Neural crest cell (in vitro differentiated cells): ENCODE results near the gene NFIA. TPM values are rescaled to one million over a fixed set of nuclear protein-coding genes. Genes with fewer than 3 reads are reported as not detected.

ENCODE experiments used
- DNase-seq: peaks from one replicate; pipeline ENCODE4 v3.0.0; 2021; ENCODE audit warnings: low read depth, mixed read lengths, low spot score
- H3K27ac Mint-ChIP-seq: one replicate; pipeline ENCODE4 v1.8.0; 2021; ENCODE audit warnings: mild to moderate bottlenecking, mixed read lengths; ENCODE audit not compliant: unreplicated experiment
- H3K27me3 Mint-ChIP-seq: 2 replicates; pipeline ENCODE4 v1.8.0; 2021; ENCODE audit warnings: low read depth, mild to moderate bottlenecking, mixed read lengths
- H3K36me3 Mint-ChIP-seq: 2 replicates; pipeline ENCODE4 v1.8.0; 2021; ENCODE audit warnings: low read depth, mild to moderate bottlenecking, mixed read lengths
- H3K4me1 Mint-ChIP-seq: 2 replicates; pipeline ENCODE4 v1.8.0; 2021; ENCODE audit warnings: mixed read lengths
- H3K4me3 Mint-ChIP-seq: one replicate; pipeline ENCODE4 v1.8.0; 2021; ENCODE audit warnings: mild to moderate bottlenecking, mixed read lengths
- H3K9me3 Mint-ChIP-seq: 2 replicates; pipeline ENCODE4 v1.8.0; 2021; ENCODE audit warnings: mixed read lengths
- CTCF ChIP-seq: fragments of 200-600 bp; sonication (generic); conservative IDR thresholded peaks from 2 replicates; pipeline ENCODE4 v1.5.0; 2021; ENCODE audit warnings: antibody characterized with exemption, mild to moderate bottlenecking
- total RNA-seq: library from RNA; stranded (reverse); gene quantifications from 2 replicates; pipeline ENCODE4 v1.2.1, GENCODE V29; 2021

The NFIA gene
- total RNA-seq, 1 donor from 2014 or later, result 3.4 TPM

GRCh38 chr1:61457526-61458040, 375.2 kb downstream of the NFIA start:
- no peak overlapping the region for H3K27ac Mint-ChIP-seq
- H3K27me3 Mint-ChIP-seq, result peaks cover 31% of the 10 kb centered on the region
- H3K4me3 Mint-ChIP-seq, result no peak overlapping the region
- H3K36me3 Mint-ChIP-seq, result no peaks in the 10 kb centered on the region
- H3K9me3 Mint-ChIP-seq, result no peaks in the 10 kb centered on the region
- no peak for TF ChIP-seq CTCF
- DNase-seq, result no peak
- H3K4me1 Mint-ChIP-seq, result peaks cover 26% of the 10 kb centered on the region

- Mint-ChIP-seq H3K4me3 (no peak overlapping the region), H3K36me3 (no peaks in the 10 kb centered on the region), H3K9me3 (no peaks in the 10 kb centered on the region), H3K27ac (no peak overlapping the region), H3K27me3 (peaks cover 20% of the 10 kb centered on the region), H3K4me1 (peaks cover 12% of the 10 kb centered on the region)
- no peak for DNase-seq
- no peak for TF ChIP-seq CTCF
Observed at GRCh38 chr1:61459345-61459744, 377.0 kb downstream of the NFIA start.

GRCh38 chr1:61460191-61460590, 377.8 kb downstream of the NFIA start:
- Mint-ChIP-seq H3K4me1 (peaks cover 12% of the 10 kb centered on the region), H3K27me3 (peaks cover 12% of the 10 kb centered on the region), H3K4me3 (no peak overlapping the region), H3K9me3 (no peaks in the 10 kb centered on the region), H3K36me3 (no peaks in the 10 kb centered on the region), H3K27ac (no peak overlapping the region)
- no peak for TF ChIP-seq CTCF
- DNase-seq, result no peak

- Mint-ChIP-seq H3K36me3 (no peaks in the 10 kb centered on the region), H3K4me3 (no peak overlapping the region), H3K27ac (no peak overlapping the region), H3K9me3 (no peaks in the 10 kb centered on the region), H3K4me1 (peaks cover 12% of the 10 kb centered on the region), H3K27me3 (peaks cover 5% of the 10 kb centered on the region)
- no peak for TF ChIP-seq CTCF
- DNase-seq, result no peak
Observed at GRCh38 chr1:61461406-61462384, 379.3 kb downstream of the NFIA start.

- H3K27me3 Mint-ChIP-seq, result peaks cover 5% of the 10 kb centered on the region
- no peak overlapping the region for H3K4me3 Mint-ChIP-seq
- no peak overlapping the region for H3K27ac Mint-ChIP-seq
- H3K4me1 Mint-ChIP-seq, result peaks cover 5% of the 10 kb centered on the region
- DNase-seq, result no peak
- no peaks in the 10 kb centered on the region for H3K36me3 Mint-ChIP-seq
- H3K9me3 Mint-ChIP-seq, result no peaks in the 10 kb centered on the region
- TF ChIP-seq CTCF, result no peak
Observed at GRCh38 chr1:61462628-61463027, 380.3 kb downstream of the NFIA start.
